Stimulated activated CD8-positive, alpha-beta memory T cell treated with anti-CD3 and anti-CD28 coated beads, Interleukin-7, amount 100 ng/mL, for 24 hours (primary cell): Measurements from ENCODE around the gene BCAN.
A peak's percentile ranks its signal among the peaks of the same experiment; 100 is the strongest.

Experiments used
- DNase-seq: peaks from one replicate; pipeline ENCODE4 v3.0.0-alpha.2; 2020; ENCODE audit warnings: low read depth

Gene BCAN

GRCh38 chr1:156644640-156645039 lies 2.7 kb downstream of the BCAN start:
- DNase-seq, result no peak

- no peak for DNase-seq
Observed at GRCh38 chr1:156645056-156645455, 3.1 kb downstream of the BCAN start.

- no peak for DNase-seq
Observed at GRCh38 chr1:156645666-156646065, 3.7 kb downstream of the BCAN start.

DNA sequence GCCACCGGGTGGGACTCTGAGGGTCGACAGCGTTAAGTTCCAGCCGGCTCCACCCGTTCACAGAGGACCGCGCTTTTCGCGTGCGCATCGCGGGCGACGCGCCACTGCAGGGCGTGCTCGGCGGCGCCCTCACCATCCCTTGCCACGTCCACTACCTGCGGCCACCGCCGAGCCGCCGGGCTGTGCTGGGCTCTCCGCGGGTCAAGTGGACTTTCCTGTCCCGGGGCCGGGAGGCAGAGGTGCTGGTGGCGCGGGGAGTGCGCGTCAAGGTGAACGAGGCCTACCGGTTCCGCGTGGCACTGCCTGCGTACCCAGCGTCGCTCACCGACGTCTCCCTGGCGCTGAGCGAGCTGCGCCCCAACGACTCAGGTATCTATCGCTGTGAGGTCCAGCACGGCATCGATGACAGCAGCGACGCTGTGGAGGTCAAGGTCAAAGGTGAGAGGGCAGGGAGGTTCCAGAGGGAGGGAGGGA lies 4.9 kb downstream of the BCAN start:
- DNase-seq, result no peak

DNA sequence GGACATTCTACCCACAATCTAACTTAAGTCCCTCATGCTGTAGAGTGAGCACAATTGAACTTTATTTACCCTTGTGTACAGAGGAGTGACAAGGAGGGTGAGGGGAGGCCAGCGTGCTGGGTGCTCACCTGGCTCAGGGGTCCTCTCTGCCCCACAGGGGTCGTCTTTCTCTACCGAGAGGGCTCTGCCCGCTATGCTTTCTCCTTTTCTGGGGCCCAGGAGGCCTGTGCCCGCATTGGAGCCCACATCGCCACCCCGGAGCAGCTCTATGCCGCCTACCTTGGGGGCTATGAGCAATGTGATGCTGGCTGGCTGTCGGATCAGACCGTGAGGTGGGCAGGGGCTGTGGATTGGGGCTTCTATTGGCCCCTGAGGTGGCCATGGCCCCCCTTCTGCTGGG lies 5.4 kb downstream of the BCAN start:
- DNase-seq, result no peak

DNA sequence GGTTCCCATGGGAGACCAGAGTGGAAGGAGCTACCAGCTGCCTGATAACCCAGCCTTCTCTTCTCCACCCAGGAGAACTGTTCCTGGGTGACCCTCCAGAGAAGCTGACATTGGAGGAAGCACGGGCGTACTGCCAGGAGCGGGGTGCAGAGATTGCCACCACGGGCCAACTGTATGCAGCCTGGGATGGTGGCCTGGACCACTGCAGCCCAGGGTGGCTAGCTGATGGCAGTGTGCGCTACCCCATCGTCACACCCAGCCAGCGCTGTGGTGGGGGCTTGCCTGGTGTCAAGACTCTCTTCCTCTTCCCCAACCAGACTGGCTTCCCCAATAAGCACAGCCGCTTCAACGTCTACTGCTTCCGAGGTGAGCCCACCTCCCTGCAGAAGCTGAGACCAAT lies 6.6 kb downstream of the BCAN start:
- no peak for DNase-seq

GRCh38 chr1:156648951-156649350 lies 7.0 kb downstream of the BCAN start:
- no peak for DNase-seq

DNA sequence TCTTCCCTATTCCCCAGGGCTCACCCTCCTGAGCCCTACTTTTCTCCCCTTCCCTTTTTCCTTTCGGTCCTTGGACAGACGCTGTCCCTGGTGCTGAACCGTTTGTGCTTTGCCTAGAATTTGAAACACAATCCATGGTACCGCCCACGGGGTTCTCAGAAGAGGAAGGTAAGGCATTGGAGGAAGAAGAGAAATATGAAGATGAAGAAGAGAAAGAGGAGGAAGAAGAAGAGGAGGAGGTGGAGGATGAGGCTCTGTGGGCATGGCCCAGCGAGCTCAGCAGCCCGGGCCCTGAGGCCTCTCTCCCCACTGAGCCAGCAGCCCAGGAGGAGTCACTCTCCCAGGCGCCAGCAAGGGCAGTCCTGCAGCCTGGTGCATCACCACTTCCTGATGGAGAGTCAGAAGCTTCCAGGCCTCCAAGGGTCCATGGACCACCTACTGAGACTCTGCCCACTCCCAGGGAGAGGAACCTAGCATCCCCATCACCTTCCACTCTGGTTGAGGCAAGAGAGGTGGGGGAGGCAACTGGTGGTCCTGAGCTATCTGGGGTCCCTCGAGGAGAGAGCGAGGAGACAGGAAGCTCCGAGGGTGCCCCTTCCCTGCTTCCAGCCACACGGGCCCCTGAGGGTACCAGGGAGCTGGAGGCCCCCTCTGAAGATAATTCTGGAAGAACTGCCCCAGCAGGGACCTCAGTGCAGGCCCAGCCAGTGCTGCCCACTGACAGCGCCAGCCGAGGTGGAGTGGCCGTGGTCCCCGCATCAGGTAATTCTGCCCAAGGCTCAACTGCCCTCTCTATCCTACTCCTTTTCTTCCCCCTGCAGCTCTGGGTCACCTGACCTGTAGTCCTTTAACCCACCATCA lies 10.4 kb downstream of the BCAN start:
- DNase-seq, result no peak

- no peak for DNase-seq
Observed at GRCh38 chr1:156652992-156653355, 11.1 kb downstream of the BCAN start.

DNA sequence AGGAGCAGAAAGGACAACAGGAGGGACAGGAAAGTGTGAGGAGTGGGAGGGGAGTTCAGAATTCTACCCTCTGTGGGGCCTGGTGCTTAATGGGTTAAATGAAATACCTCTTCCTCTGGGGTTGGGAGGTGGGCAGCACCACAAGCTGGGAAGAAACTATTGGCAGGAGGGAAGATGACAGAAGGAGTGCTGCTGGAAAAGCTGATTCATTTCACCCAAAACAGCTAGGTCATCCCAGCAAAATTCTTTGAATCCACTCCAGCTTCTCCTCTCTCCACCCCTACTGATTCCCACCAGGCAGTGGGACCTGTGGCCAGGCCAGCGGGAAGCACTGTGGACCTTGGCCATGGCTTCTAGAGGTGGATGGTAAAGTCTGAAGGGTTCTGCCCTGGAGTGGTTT lies 12.8 kb downstream of the BCAN start:
- DNase-seq, result no peak

GRCh38 chr1:156655151-156655903 lies 13.4 kb downstream of the BCAN start:
- no peak for DNase-seq

GRCh38 chr1:156655904-156656516 lies 14.1 kb downstream of the BCAN start:
- DNase-seq, result no peak

DNA sequence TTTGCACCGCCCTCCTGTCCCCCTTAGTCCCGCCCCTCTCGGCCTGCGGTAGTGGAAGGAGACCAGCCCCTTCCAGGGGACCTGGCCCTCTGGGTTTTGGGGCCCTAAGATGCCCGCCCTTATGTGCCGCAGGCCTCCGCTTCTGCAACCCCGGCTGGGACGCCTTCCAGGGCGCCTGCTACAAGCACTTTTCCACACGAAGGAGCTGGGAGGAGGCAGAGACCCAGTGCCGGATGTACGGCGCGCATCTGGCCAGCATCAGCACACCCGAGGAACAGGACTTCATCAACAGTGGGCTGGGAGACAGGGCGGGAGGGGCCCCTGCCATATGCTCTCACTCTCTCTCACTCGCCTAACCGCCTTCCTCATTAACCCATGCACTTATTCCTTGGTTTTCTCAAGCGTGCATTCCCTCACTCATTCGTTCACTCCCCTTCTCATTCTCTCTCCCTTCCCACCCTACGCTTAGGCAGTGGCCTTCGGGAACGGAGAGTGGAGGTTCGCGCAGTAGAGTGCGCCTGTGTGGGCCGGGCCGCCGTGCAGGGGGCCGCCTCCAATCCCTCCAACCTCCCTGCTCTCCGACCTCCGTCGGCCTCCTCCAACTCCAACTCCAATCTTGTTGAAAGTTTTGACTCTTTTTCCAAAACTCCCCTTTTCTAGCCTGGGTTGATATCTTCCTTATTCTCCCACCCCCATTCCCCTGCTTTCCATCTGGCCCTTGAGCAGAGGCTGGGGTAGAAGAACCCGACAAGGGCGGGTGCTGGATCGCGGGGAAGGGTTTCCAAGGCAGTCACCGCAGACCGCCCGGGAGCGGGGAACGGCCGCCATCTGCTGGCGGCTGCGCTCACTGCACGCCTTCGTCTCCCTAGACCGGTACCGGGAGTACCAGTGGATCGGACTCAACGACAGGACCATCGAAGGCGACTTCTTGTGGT lies 15.2 kb downstream of the BCAN start:
- DNase-seq, result peak; percentile 52

DNA sequence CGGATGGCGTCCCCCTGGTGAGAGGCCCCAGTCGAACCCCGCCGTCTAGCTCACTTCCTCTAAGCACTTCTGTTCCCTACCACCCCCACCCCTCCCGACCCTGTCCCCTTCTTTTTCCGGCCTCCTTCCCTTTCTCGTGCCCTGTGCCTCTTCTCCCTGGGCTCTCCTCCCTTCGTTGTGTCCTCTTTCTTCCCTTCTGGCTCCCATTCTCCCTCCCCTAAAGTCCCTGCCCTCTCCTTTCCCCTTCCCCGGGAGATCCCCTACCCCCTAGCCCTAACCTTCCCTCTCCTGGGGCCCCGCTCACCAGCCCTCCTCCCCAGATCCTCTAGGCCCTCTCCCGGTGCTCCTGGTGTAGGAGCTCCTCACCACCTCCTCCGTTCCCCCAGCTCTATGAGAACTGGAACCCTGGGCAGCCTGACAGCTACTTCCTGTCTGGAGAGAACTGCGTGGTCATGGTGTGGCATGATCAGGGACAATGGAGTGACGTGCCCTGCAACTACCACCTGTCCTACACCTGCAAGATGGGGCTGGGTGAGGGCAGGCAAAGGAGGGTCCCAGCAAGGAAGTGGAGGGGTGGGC lies 15.9 kb downstream of the BCAN start:
- no peak for DNase-seq

- DNase-seq, result no peak
Observed at GRCh38 chr1:156658496-156658895, 16.6 kb downstream of the BCAN start.

DNA sequence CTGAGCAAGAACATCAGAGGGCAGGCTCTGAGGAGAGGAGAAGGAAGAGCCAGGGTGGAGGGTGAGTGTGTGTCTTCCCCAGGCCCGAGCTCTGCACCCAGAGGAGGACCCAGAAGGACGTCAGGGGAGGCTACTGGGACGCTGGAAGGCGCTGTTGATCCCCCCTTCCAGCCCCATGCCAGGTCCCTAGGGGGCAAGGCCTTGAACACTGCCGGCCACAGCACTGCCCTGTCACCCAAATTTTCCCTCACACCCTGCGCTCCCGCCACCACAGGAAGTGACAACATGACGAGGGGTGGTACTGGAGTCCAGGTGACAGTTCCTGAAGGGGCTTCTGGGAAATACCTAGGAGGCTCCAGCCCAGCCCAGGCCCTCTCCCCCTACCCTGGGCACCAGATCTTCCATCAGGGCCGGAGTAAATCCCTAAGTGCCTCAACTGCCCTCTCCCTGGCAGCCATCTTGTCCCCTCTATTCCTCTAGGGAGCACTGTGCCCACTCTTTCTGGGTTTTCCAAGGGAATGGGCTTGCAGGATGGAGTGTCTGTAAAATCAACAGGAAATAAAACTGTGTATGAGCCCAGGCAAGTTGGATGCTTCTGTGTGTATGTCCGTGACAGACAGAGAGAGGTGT lies 17.1 kb downstream of the BCAN start:
- no peak for DNase-seq

DNA sequence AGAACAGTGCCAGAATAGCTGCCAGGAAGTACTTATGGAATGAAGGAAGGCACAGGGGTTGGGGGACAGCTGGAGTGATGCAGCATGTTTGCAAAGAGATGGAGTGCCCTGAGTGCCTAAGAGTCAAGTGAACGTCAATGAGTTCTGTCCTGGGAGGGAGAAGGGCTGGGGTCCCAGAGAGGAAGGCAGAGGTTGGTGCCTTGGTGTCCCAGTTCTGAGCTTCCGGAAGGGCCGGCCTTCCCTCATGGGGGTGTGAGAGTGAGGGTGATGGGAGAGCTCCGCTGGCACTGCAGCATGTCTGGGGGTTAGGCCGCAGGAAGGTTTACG lies 17.7 kb downstream of the BCAN start:
- no peak for DNase-seq

- DNase-seq, result peak; percentile 92
Observed at GRCh38 chr1:156659988-156660751, 18.3 kb downstream of the BCAN start.

DNA sequence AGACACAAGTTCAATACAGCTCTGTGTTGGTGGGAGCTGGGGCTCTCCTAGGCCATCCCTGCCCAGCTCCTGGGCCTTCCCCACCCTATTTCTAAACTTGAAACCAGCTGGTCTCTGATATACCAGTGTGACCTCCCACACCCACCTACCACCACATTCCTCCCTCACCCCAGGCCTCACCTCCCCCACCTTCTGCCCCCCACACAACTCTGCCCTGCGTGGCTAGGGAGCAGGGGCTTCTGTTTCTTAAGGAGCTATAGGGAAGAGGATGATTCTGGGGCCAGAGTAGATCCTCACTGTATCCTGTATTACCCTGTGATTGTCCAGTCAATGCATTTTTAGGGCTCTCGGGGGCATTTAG lies 18.8 kb downstream of the BCAN start:
- no peak for DNase-seq

- DNase-seq, result no peak
Observed at GRCh38 chr1:156662005-156662799, 20.3 kb downstream of the BCAN start.
